B cell (primary cell): ENCODE results near the gene WRAP73. TPM values are rescaled to one million over a fixed set of nuclear protein-coding genes. Genes with fewer than 3 reads are reported as not detected.

Experiments
- ATAC-seq: fragments of 200-7000 bp; cut with Tn5 transposase; one replicate; pipeline ENCODE4 v1.10.0; 2021; ENCODE audit warnings: low read depth, mild to moderate bottlenecking, moderate number of reproducible peaks, moderate library complexity
- CTCF ChIA-PET: fragments of 350-600 bp; sonication (Branson Sonifier 250); formaldehyde crosslinking; loops from one replicate; lab custom pipeline; 2021; ENCODE audit warnings: antibody characterized with exemption, inconsistent platforms; lab: Charles Lee
- POLR2A ChIA-PET: fragments of 350-600 bp; sonication (Branson Sonifier 250); formaldehyde crosslinking; loops from one replicate; lab custom pipeline; 2021; ENCODE audit warnings: antibody characterized with exemption; lab: Charles Lee
- DNase-seq: peaks from one replicate; pipeline ENCODE4 v3.0.0; 2013
- H2AFZ ChIP-seq: 2 replicates; pipeline ENCODE4 v1.6.1; 2012; ENCODE audit warnings: mild to moderate bottlenecking, low read depth, low read length; ENCODE audit not compliant: insufficient read depth, poor library complexity, severe bottlenecking
- H3K27ac ChIP-seq, 2 donors: 1 replicate in 1 of 2; 2 replicates in 1 of 2; pipeline ENCODE4 v1.5.1; 2012 to 2013; ENCODE audit warnings: low read length in 2 of 2, mild to moderate bottlenecking in 2 of 2, moderate library complexity in 1 of 2
- H3K27me3 ChIP-seq, 4 experiments: fragments of 200-600 bp in 1 of 4; sonication (generic) in 1 of 4; replicated peaks in 1 of 4; 1 replicate in 2 of 4; 2 replicates in 2 of 4; pipeline versions ENCODE4 v1.6.1 to v1.7.0; 2013 to 2016; ENCODE audit warnings: low read length in 3 of 4, mild to moderate bottlenecking in 2 of 4, mixed read lengths in 1 of 4, moderate library complexity in 1 of 4; ENCODE audit not compliant: insufficient read depth in 4 of 4, control insufficient read depth in 3 of 4; ENCODE audit errors: control extremely low read depth in 1 of 4
- H3K36me3 ChIP-seq, 2 experiments: replicated peaks in 1 of 2; 1 replicate in 1 of 2; 2 replicates in 1 of 2; pipeline versions ENCODE4 v1.6.1 to v1.7.1; 2013; ENCODE audit warnings: low read length in 1 of 2; ENCODE audit not compliant: insufficient read depth in 2 of 2, control insufficient read depth in 1 of 2; ENCODE audit errors: control extremely low read depth in 1 of 2, extremely low read depth in 1 of 2
- H3K4me1 ChIP-seq, 2 donors: fragments of 200-600 bp in 1 of 2; sonication (generic) in 1 of 2; 1 replicate in 1 of 2; 2 replicates in 1 of 2; pipeline versions ENCODE4 v1.5.1 to v1.6.1; 2013 to 2017; ENCODE audit warnings: low read length in 2 of 2; ENCODE audit not compliant: control insufficient read depth in 2 of 2, insufficient read depth in 2 of 2
- H3K4me2 ChIP-seq: replicated peaks from 2 replicates; pipeline ENCODE3; 2012; ENCODE audit warnings: mild to moderate bottlenecking, low read depth, low read length; ENCODE audit not compliant: poor library complexity, severe bottlenecking
- H3K4me3 ChIP-seq, 5 experiments: fragments of 200-600 bp in 1 of 5; sonication (generic) in 1 of 5; 1 replicate in 3 of 5; 2 replicates in 2 of 5; pipeline versions ENCODE4 v1.5.1 to v1.7.0; 2011 to 2016; ENCODE audit warnings: low read length in 4 of 5, mild to moderate bottlenecking in 4 of 5, low read depth in 2 of 5, control low read depth in 1 of 5, moderate library complexity in 1 of 5; ENCODE audit not compliant: insufficient read depth in 1 of 5; ENCODE audit errors: control extremely low read depth in 1 of 5, extremely low read depth in 1 of 5
- H3K79me2 ChIP-seq: fragments of 200-600 bp; sonication (generic); one replicate; pipeline ENCODE4 v1.6.0; 2016; ENCODE audit warnings: low read length; ENCODE audit not compliant: control insufficient read depth, insufficient read depth
- H3K9ac ChIP-seq: fragments of 200-600 bp; sonication (generic); 2 replicates; pipeline ENCODE4 v1.6.1; 2017; ENCODE audit warnings: mild to moderate bottlenecking, low read length, moderate library complexity
- H3K9me3 ChIP-seq, 3 donors: one replicate each; pipeline versions ENCODE4 v1.6.1 to v1.7.1; 2013; ENCODE audit warnings: low read length in 2 of 3; ENCODE audit not compliant: control insufficient read depth in 2 of 3, insufficient read depth in 1 of 3; ENCODE audit errors: control extremely low read depth in 1 of 3
- H4K20me1 ChIP-seq: 2 replicates; pipeline ENCODE4 v1.6.0; 2012; ENCODE audit warnings: mild to moderate bottlenecking, low read length; ENCODE audit not compliant: insufficient read depth, control insufficient read depth, poor library complexity, severe bottlenecking
- H3K27ac Mint-ChIP-seq: one replicate; pipeline ENCODE4 v1.8.0; 2021; ENCODE audit warnings: mixed read lengths
- H3K27me3 Mint-ChIP-seq: one replicate; pipeline ENCODE4 v1.8.0; 2021; ENCODE audit warnings: mixed read lengths
- H3K4me1 Mint-ChIP-seq: one replicate; pipeline ENCODE4 v1.8.0; 2021; ENCODE audit warnings: mixed read lengths
- H3K4me3 Mint-ChIP-seq: one replicate; pipeline ENCODE4 v1.8.0; 2021; ENCODE audit warnings: mixed read lengths
- H3K9me3 Mint-ChIP-seq: one replicate; pipeline ENCODE4 v1.8.0; 2022; ENCODE audit warnings: mixed read lengths; ENCODE audit not compliant: insufficient read depth
- CTCF ChIP-seq: fragments of 200-600 bp; IDR thresholded peaks from one replicate; pipeline ENCODE4 v1.8.0; 2022; ENCODE audit warnings: antibody characterized with exemption, mild to moderate bottlenecking
- EZH2 ChIP-seq: IDR thresholded peaks from 2 replicates; pipeline ENCODE4 v1.6.1; 2012; ENCODE audit warnings: borderline replicate concordance, low read depth, mild to moderate bottlenecking, moderate library complexity, low read length; ENCODE audit not compliant: insufficient read depth, poor library complexity, severe bottlenecking
- WGBS: methylation state at CpG from one replicate; pipeline ENCODE4 v1.1.5; 2013; ENCODE audit warnings: missing lambda C conversion rate; ENCODE audit not compliant: insufficient coverage; 5-methylcytosine and 5-hydroxymethylcytosine counted together
- intact Hi-C: fragments of 100-400 bp; cut with micrococcal nuclease; formaldehyde crosslinking; loops from one replicate; pipeline ENCODE4 v1.10.0; 2022
- polyA plus RNA-seq: library from polyadenylated mRNA; depleted of rRNA; stranded (reverse); fragments of >200 nt; gene quantifications from 2 replicates; pipeline ENCODE4 v1.2.3, GENCODE V29; 2012
- total RNA-seq, 2 donors: library from RNA; stranded (reverse); fragments of 120-200 nt in 1 of 2; gene quantifications; 1 replicate in 1 of 2; 2 replicates in 1 of 2; pipeline versions ENCODE4 v1.2.3 to v1.2.4, GENCODE V29; 2013 to 2022

WRAP73 gene
- total and polyA plus RNA-seq, 2 donors (not counting 1 experiment from before 2014, with no cell fraction given): 37.1 to 68.5 TPM

DNA sequence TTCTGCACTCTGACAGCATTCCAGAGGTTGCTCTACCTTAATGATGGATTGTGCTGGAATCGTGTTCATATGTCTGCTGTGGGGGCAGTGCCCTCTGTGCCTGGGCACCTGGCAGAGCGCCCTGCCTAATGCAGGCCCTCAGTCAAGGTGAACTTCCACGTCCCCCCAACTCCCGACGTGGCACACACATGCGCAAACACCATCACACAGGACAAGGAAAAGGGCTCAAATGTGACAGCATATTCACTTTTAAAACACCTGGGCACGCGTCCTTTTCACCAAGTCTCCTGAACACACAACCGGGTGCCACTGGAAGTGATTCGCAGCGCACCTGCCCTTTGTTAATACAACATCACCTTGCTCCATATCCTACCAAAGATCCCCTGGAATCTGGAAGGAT lies 13.4 kb downstream of the WRAP73 start:
- Mint-ChIP-seq H3K4me1 (no peaks in the 10 kb centered on the region), H3K27ac (no peak overlapping the region), H3K27me3 (no peaks in the 10 kb centered on the region), H3K9me3 (no peaks in the 10 kb centered on the region), H3K4me3 (no peak overlapping the region)
- Histone ChIP-seq H3K27ac (no peak overlapping the region), H3K36me3 (peaks cover 0 to 69% of the 10 kb centered on the region in 2 experiments), H3K9ac (no peak overlapping the region), H3K9me3 (no peaks in the 10 kb centered on the region), H2AFZ (no peak overlapping the region), H3K27me3 (no peaks in the 10 kb centered on the region), H3K4me3 (no peak overlapping the region), H3K79me2 (peaks cover 10% of the 10 kb centered on the region), H4K20me1 (no peaks in the 10 kb centered on the region), H3K4me2 (no peak overlapping the region), H3K4me1 (no peaks in the 10 kb centered on the region)
- intact Hi-C loops: no loop called here
- TF ChIP-seq EZH2: no peak
- ChIA-PET POLR2A (no interaction called here), CTCF (interaction anchor here (1.4 kb wide), 1 partner anchor 15 kb away, joined by 5 read pairs; no protein-coding TSS in a partner anchor)
- ATAC-seq (no peak), DNase-seq (no peak)
- WGBS: 97% methylated on average over 11 of the region's 11 CpGs

DNA sequence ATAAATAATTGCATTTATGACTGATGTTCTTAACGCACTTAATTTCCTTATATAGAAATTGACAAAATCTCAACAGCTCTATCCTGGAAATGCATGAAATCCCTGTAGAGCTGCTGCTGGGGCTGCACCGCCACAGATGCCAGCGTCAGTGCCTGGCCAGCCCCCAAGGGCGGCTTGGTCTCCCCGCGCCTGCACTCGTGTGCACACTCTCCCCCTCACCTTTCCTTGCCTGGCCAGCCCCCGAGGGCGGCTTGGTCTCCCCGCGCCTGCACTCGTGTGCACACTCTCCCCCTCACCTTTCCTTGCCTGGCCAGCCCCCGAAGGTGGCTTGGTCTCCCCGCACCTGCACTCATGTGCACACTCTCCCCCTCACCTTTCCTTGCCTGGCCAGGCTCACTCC lies 13.8 kb downstream of the WRAP73 start:
- ATAC-seq (no peak), DNase-seq (no peak)
- ChIA-PET CTCF (interaction anchor here (0.6 to 1.4 kb wide), 2 partner anchors 13 to 15 kb away, joined by 3 to 5 read pairs; no protein-coding TSS in a partner anchor), POLR2A (no interaction called here)
- no peaks in the 10 kb centered on the region for H3K9me3 ChIP-seq
- H2AFZ ChIP-seq: no peak overlapping the region
- H3K9me3 Mint-ChIP-seq: no peaks in the 10 kb centered on the region
- intact Hi-C loops: no loop called here
- TF ChIP-seq CTCF: no peak
- no peak for TF ChIP-seq EZH2
- H3K9ac ChIP-seq: no peak overlapping the region
- H3K4me1 ChIP-seq: no peaks in the 10 kb centered on the region
- no peak overlapping the region for H3K4me3 Mint-ChIP-seq
- H3K4me1 Mint-ChIP-seq: no peaks in the 10 kb centered on the region
- H3K27me3 Mint-ChIP-seq: no peaks in the 10 kb centered on the region
- H3K79me2 ChIP-seq: peaks cover 7% of the 10 kb centered on the region
- WGBS: 94% methylated on average over 11 of the region's 14 CpGs
- no peaks in the 10 kb centered on the region for H3K27me3 ChIP-seq
- H3K4me2 ChIP-seq: no peak overlapping the region
- peaks cover 0 to 72% of the 10 kb centered on the region in 2 experiments for H3K36me3 ChIP-seq
- no peak overlapping the region for H3K27ac ChIP-seq
- no peak overlapping the region for H3K27ac Mint-ChIP-seq
- H3K4me3 ChIP-seq: no peak overlapping the region
- H4K20me1 ChIP-seq: no peaks in the 10 kb centered on the region
